ENCODE measurements around the gene FHL3.

The FHL3 gene

DNA sequence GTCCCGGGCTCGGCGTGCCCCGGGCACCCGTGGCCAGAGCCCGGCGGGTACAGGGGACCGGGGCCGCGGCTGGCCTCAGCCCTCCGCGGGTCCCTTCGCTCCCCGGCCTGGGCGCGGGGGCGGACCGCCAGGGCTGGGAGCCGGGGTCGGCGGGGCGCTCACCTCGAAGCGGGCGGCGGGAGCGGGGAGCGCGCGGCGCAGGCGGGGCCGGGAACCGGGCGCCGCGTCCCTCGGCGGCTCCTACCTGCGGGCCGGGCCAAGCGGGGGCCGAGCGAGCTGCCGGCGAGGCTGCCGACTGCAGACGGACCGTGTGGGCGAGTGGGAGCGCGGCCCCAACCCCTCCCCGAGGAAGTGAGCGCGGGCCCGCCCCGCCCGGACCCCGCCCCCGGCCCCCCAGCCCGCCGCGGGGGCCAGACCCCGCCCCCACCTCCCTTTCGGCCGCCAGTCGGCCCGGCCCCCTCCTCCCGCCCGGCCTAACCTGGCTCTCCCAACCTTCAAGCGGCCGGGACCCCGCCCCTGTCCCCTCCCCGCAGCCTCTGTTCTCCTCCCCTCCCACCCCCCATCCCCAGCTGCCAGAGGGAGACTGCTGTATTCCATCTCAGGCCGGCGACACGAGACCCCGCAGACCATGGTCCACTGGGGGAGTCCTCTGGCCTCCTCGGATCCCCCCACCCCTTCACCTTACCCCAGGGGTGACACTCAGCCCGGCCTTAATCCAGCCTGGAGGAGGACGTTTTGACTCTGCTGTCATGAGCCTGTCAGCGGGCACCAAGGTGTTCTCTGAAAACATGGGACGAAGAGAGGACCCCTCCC is at the start of gene FHL3:
TSS of gene FHL3 (minus strand) at position 320 of the 813 bp plus-strand sequence. CDS start 6,102 bp downstream, outside the sequence.
- DNase-seq (ENCODE audit: low read depth), result no peak

GRCh38 chr1:38053416-38054091 is 48.2 kb upstream of the FHL3 start:
- DNase-seq (ENCODE audit: low read depth), result no peak

- no peak for DNase-seq (ENCODE audit: low read depth)
These were observed 47.6 kb upstream of the FHL3 start for GRCh38 chr1:38052750-38053415.

- no peak for DNase-seq (ENCODE audit: low read depth)
These were observed 45.8 kb upstream of the FHL3 start for GRCh38 chr1:38051079-38051543.

GRCh38 chr1:38050397-38051078 is 45.2 kb upstream of the FHL3 start:
- DNase-seq (ENCODE audit: low read depth), result no peak

- no peak for DNase-seq (ENCODE audit: low read depth)
These were observed 42.4 kb upstream of the FHL3 start for GRCh38 chr1:38047603-38048141.

DNA sequence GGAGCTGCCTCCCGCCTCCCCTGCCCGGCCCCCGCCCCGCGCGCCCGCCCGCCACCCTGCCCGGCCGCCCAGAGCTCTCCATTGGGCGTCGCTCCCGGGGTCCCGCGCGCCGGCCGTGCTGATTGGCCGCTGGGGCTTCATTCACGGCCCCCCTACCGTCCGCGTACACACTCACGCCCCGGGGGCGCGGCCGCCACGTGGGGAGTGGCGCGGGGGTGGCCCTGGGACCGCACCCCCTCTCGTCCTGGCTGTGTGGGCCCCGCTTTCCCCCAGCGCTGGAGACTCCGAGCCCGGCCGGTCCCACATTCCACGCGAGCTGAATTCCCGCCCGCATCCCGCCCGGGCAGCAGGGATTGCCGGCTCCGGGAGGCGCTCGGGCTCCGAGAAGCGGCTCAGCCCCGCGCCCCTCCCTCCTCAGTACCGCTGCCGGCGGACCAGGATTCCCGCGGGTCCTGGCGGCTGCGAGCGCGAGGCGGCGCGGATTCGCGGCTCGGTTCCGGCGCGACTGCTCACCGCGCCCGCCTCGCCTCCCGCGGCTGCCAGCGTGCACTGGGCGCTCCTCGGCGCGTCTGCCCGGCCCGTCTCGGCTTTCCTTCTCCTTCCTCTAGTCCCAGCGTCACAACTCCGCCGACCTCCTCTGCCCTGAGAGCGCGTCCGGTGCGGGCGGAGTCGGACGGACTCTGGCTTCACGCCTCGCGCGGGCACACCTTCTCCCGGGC is 41.7 kb upstream of the FHL3 start:
- DNase-seq (ENCODE audit: low read depth), result peak; percentile 57

DNA sequence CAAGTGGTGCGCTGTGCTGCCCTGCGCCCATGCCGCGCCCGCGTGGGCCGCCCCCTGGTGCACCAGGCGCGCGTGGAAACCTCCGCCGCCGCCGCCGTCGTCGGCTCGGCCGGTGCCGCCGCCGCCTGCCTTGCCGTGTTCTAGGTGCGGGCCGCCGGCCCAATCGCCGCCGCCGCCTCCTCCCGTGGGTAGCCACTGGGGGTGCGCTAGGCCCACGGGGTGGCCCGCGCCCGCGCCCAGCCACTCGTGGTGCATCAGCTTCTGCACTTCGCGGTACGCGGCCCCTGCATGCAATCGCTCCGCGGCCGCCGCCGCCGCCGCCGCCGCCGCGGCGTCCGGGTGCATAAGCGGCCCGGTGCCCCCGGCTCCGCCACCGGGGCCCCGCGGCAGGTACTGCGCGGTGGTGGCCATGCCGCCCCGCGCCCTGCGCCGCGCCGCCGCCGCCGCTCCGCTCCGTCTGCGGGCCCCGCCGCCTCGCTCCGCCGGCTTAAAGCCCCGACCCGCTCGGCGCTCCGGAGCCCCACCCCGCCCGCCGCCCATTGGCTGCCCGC is 41.1 kb upstream of the FHL3 start, which contains the start of gene POU3F1:
TSS of gene POU3F1 (minus strand) at position 461 of the 551 bp plus-strand sequence. CDS start at position 411, 50 bp downstream.
- DNase-seq (ENCODE audit: low read depth), result no peak

GRCh38 chr1:38045401-38046332 is 40.4 kb upstream of the FHL3 start:
- DNase-seq (ENCODE audit: low read depth), result no peak

DNA sequence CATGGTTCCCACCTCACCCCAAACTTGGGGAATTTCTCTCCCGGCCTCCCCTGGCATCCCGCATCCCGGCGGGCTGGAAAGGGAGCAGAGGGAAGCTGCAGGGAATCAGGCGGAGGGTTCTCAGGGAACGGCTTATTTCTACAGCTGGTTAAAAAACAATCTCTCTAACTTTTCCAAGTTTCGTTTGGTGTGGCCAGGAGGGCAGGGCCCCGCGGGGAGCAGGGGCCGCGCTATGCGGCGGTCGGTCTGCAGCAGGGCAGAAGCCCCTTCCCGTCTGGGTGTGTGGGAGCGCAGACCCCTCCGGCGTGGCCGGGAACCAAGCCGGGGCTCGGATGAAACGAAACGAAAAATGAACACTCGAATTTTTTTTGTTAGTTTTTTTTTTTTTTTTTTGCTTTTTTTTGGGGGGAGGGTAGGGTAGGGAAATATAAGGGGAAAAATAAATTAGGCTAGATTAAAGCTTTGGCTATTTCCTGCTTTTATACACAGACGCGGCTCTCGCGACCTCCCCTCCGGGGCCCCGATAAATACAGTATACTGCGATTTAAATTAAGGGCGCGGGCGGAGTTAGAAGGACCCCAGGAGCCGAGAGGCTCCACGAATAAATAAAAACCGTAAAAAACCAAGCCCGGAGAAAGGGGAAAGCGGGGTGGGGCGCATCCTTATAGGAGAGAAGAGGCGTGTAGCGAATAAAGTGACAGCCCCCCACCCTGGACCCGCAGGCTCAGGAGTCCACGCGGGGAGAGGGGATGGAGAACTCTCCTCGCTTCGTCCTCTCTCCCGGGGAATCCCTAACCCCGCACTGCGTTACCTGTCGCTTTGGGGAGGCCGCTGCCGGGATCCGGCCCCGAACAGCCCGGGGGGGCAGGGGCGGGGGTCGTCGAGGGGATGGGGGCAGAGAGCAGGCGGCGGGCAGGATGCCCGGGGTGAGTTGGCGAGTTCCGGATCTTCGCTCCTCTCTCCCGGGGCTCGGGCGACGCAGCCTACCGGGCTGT is 39.2 kb upstream of the FHL3 start:
- DNase-seq (ENCODE audit: low read depth), result no peak

DNA sequence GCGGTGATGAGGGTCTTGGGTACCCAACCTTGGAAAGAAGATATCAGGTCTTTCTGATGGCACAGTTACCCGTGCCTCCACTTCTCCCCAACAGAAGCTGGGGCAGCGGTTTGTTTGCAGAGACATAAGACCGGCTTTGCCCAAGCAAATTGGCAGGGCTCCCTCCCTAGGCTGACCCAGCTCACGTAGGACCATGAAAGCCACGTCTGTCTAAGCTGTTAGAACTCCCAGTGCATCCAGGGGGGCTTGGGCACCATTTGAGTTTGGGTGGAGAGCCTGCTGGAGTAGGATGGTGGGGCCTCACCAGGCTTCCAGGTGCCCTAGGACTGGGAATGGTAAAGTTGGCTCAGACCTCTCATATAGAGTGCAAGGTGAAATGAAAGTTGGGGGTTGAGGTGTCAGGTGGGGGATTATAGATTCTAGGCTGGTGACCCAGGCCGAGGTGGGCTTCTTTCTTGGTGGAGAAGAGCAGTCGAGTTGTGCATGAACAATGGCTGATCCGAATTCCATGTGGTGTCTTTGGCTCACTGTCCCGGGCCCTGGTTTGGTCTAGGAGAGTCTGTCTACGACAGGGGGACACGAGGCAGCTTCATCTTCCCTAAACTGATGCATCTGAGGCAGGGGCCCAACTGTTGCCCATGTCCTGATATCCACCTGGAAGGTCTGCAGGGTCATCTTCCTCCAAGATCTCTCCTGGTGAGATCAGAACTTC is 37.9 kb upstream of the FHL3 start:
- no peak for DNase-seq (ENCODE audit: low read depth)

- DNase-seq (ENCODE audit: low read depth), result no peak
These were observed 36.9 kb upstream of the FHL3 start for GRCh38 chr1:38041936-38042834.

- DNase-seq (ENCODE audit: low read depth), result no peak
These were observed 34.2 kb upstream of the FHL3 start for GRCh38 chr1:38039331-38040088.

DNA sequence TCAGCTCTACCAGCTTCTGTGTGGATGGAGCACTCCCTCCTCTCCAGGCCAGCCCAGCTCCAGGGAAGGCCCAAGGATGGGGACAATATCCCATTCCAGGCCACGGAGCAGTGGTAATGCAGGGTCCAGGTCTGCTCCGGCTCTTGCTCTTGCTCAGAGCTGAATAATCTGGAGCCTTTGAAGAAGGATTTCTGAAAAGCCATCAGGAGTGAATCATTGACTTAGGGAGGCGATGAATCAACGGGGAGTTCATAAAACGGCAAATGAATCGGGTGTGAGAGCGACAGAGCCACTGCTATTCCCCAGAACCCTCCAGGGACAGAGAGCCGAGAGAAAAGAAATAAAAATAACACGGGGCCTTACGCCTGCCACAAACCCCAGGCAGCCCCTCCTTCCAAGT is 33.5 kb upstream of the FHL3 start:
- DNase-seq (ENCODE audit: low read depth), result no peak

GRCh38 chr1:38037221-38037939 is 32.1 kb upstream of the FHL3 start:
- DNase-seq (ENCODE audit: low read depth), result no peak

Measured in activated T-cell treated with anti-CD3 and anti-CD28 coated beads for 1 hour (primary cell).